ENCODE results near the gene PRRX2.

The PRRX2 gene

GRCh38 chr9:129712634-129713401 lies 47.4 kb downstream of the PRRX2 start:
- no peak for DNase-seq (ENCODE audit: low read depth)

GRCh38 chr9:129713402-129713679 lies 47.9 kb downstream of the PRRX2 start:
- DNase-seq (ENCODE audit: low read depth) = no peak

- DNase-seq (ENCODE audit: low read depth) = no peak
Observed at GRCh38 chr9:129714511-129715061, 49.1 kb downstream of the PRRX2 start.

- no peak for DNase-seq (ENCODE audit: low read depth)
Observed at GRCh38 chr9:129716091-129716490, 50.6 kb downstream of the PRRX2 start.

GRCh38 chr9:129717991-129718390 lies 52.5 kb downstream of the PRRX2 start:
- DNase-seq (ENCODE audit: low read depth) = no peak

- DNase-seq (ENCODE audit: low read depth) = no peak
Observed at GRCh38 chr9:129718647-129719046, 53.2 kb downstream of the PRRX2 start.

- no peak for DNase-seq (ENCODE audit: low read depth)
Observed at GRCh38 chr9:129719135-129719534, 53.7 kb downstream of the PRRX2 start.

- no peak for DNase-seq (ENCODE audit: low read depth)
Observed at GRCh38 chr9:129720181-129720864, 54.9 kb downstream of the PRRX2 start.

GRCh38 chr9:129720865-129721545 lies 55.6 kb downstream of the PRRX2 start:
- no peak for DNase-seq (ENCODE audit: low read depth)

GRCh38 chr9:129722913-129723312 lies 57.5 kb downstream of the PRRX2 start:
- DNase-seq (ENCODE audit: low read depth) = no peak

- DNase-seq (ENCODE audit: low read depth) = no peak
Observed at GRCh38 chr9:129724456-129725190, 59.2 kb downstream of the PRRX2 start.

- no peak for DNase-seq (ENCODE audit: low read depth)
Observed at GRCh38 chr9:129725795-129726251, 60.4 kb downstream of the PRRX2 start.

- peak; percentile 70 for DNase-seq (ENCODE audit: low read depth)
Observed at GRCh38 chr9:129726322-129727160, 61.1 kb downstream of the PRRX2 start.

GRCh38 chr9:129728744-129729143 lies 63.3 kb downstream of the PRRX2 start:
- DNase-seq (ENCODE audit: low read depth) = no peak

GRCh38 chr9:129731477-129732085 lies 66.1 kb downstream of the PRRX2 start:
- DNase-seq (ENCODE audit: low read depth) = no peak

- no peak for DNase-seq (ENCODE audit: low read depth)
Observed at GRCh38 chr9:129732100-129732499, 66.7 kb downstream of the PRRX2 start.

GRCh38 chr9:129732946-129733631 lies 67.6 kb downstream of the PRRX2 start:
- DNase-seq (ENCODE audit: low read depth) = no peak

GRCh38 chr9:129733632-129733953 lies 68.1 kb downstream of the PRRX2 start:
- no peak for DNase-seq (ENCODE audit: low read depth)

- DNase-seq (ENCODE audit: low read depth) = no peak
Observed at GRCh38 chr9:129735546-129735945, 70.1 kb downstream of the PRRX2 start.

GRCh38 chr9:129736334-129736733 lies 70.9 kb downstream of the PRRX2 start:
- no peak for DNase-seq (ENCODE audit: low read depth)
